ENCODE results near the gene EFCC1.

DNA sequence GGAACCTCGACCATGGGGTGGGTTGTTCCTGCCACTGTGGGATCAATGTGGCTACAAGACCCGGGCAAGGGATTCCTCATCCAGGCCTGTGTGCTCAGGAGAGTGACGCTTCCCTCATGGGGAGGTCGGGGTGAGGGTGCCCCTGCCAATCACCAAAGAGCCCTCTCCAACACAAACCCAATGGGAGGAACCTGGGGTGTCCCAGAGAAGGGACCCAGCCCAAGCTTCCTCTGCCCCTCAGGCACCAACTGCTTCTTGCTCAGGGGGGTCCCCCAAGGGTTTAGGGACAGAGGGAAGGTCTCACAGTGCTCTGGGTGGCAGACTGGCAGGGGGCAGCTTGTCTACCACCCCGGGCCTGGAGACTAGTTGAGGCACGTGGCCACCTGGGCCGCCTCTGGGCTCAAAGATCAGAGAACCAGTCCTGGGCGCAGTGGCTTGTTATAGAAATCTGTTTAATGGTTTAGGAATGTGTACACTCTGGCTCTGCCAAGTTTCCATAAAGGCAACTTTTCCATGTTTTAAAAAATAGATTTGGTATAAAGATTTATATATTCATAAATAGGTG is 86.1 kb downstream of the EFCC1 start:
- TF ChIP-seq, protein P1, sequence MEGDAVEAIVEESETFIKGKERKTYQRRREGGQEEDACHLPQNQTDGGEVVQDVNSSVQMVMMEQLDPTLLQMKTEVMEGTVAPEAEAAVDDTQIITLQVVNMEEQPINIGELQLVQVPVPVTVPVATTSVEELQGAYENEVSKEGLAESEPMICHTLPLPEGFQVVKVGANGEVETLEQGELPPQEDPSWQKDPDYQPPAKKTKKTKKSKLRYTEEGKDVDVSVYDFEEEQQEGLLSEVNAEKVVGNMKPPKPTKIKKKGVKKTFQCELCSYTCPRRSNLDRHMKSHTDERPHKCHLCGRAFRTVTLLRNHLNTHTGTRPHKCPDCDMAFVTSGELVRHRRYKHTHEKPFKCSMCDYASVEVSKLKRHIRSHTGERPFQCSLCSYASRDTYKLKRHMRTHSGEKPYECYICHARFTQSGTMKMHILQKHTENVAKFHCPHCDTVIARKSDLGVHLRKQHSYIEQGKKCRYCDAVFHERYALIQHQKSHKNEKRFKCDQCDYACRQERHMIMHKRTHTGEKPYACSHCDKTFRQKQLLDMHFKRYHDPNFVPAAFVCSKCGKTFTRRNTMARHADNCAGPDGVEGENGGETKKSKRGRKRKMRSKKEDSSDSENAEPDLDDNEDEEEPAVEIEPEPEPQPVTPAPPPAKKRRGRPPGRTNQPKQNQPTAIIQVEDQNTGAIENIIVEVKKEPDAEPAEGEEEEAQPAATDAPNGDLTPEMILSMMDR (conservative IDR thresholded peaks at IDR 0.05 in 1 of 2, IDR thresholded peaks at IDR 0.05 in 1 of 2; ENCODE audit: extremely low read depth in 1 of 2, insufficient read depth in 1 of 2, low read depth in 1 of 2, low read length in 2 of 2) = no peak
- TF ChIP-seq EZH2 (IDR thresholded peaks at IDR 0.05; ENCODE audit: borderline replicate concordance, low read length) = no peak

All from mammary epithelial cell (primary cell).